Neuron (in vitro differentiated cells): ENCODE results near the gene TECPR2.
"Not testable (repeated sequence)": the region's sequence is repeated elsewhere in the genome, so short reads cannot be mapped to it uniquely, and the experiment has no call there.

Experiments
- H2AFZ ChIP-seq: one replicate; pipeline ENCODE4 v1.6.1; 2013; ENCODE audit warnings: low read depth, mild to moderate bottlenecking, inconsistent platforms, low read length, moderate library complexity
- H3K27me3 ChIP-seq: one replicate; pipeline ENCODE4 v1.6.1; 2013; ENCODE audit warnings: low read length; ENCODE audit not compliant: insufficient read depth
- H3K36me3 ChIP-seq: one replicate; pipeline ENCODE4 v1.6.1; 2013; ENCODE audit warnings: low read length; ENCODE audit not compliant: insufficient read depth
- H3K4me1 ChIP-seq: one replicate; pipeline ENCODE4 v1.6.1; 2013; ENCODE audit warnings: low read length; ENCODE audit not compliant: insufficient read depth
- H3K4me3 ChIP-seq: 2 replicates; pipeline ENCODE4 v1.5.1; 2013; ENCODE audit warnings: mild to moderate bottlenecking, low read length, moderate library complexity
- H3K9me3 ChIP-seq: one replicate; pipeline ENCODE4 v1.6.1; 2013; ENCODE audit warnings: low read length

Gene TECPR2

GRCh38 chr14:102320671-102321455, 41.9 kb upstream of the TECPR2 start:
- Histone ChIP-seq H3K4me1 (peaks cover 13% of the 10 kb centered on the region), H3K27me3 (no peaks in the 10 kb centered on the region), H2AFZ (no peak overlapping the region), H3K4me3 (peak overlapping the region; percentile 80), H3K36me3 (peaks cover 3% of the 10 kb centered on the region), H3K9me3 (no peaks in the 10 kb centered on the region)

DNA sequence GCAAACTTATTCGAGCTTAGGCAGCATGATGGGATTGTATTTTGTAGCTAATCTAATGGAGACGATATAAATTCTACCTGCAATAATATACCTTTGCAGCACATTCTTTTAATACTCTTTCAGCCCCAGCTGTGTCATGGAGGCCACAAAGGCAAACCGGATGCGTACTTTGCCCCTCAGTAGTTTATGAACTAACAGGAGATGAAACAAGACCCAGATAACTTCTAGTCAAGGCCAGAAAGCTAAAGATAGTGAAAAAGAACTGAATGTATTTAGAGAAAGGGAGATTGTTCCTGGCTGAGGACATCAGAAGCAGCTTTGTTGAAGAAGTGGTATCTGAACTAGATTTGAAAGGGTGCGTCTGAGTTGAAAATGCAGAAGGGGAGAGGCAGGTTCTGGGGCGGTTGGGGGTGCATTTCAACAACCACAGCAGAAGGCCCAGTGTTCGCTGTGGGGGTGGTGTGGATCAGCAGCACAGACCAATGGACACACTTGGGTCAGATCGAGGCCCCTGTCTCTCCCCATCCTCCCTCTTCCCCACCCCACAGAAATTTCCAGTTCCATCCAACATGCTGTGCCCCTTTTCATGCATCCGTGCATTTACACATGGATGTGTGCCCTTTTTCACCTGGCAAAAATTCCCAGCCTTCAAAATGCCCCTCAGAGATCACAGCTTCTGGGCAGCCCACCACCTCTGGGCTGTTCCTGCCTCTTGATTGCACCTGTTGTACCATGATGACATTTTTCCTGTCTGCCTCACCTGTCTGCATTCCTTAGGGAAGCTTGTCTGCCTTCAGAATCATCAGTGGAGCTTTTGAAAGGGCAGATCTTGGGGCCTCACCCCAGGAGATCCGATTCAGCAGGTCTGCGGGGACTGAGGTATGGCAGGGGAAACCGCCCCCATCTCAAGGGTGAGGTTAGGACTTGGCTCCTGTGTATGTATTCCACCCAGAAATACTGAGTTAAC, 41.0 kb upstream of the TECPR2 start:
- H3K36me3 ChIP-seq: peaks cover 5% of the 10 kb centered on the region
- H3K4me1 ChIP-seq: peaks cover 13% of the 10 kb centered on the region
- no peak overlapping the region for H2AFZ ChIP-seq
- H3K9me3 ChIP-seq: no peaks in the 10 kb centered on the region
- no peak overlapping the region for H3K4me3 ChIP-seq
- no peaks in the 10 kb centered on the region for H3K27me3 ChIP-seq

DNA sequence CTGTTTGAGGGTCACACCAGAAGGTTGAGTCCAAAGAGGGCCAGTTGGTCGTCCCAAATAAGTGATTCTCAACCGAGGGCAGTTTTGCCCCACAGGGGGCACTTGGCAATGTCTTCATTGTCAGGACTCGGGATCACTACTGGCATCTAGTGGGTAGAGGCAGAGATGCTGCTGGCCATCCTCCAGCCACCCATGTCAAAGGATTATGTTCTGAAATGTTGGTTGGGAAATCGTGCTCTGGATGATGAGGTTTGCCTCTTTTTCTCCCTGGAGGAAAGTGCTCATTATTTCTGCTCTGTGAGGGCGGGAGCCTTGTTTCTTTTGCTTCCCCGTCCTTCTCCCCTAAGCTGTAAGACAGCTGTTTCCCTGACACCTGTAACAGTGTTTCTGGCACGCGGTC, 39.6 kb upstream of the TECPR2 start:
- Histone ChIP-seq H3K27me3 (no peaks in the 10 kb centered on the region), H3K4me3 (no peak overlapping the region), H3K9me3 (no peaks in the 10 kb centered on the region), H3K4me1 (peaks cover 13% of the 10 kb centered on the region), H3K36me3 (peaks cover 5% of the 10 kb centered on the region), H2AFZ (no peak overlapping the region)

GRCh38 chr14:102325791-102326345, 36.9 kb upstream of the TECPR2 start:
- peaks cover under 1% of the 10 kb centered on the region for H3K4me1 ChIP-seq
- H3K9me3 ChIP-seq: no peaks in the 10 kb centered on the region

GRCh38 chr14:102326583-102326982, 36.2 kb upstream of the TECPR2 start:
- peaks cover 6% of the 10 kb centered on the region for H3K36me3 ChIP-seq
- H3K4me3 ChIP-seq: no peak overlapping the region
- no peaks in the 10 kb centered on the region for H3K9me3 ChIP-seq
- H2AFZ ChIP-seq: no peak overlapping the region
- no peaks in the 10 kb centered on the region for H3K4me1 ChIP-seq
- no peaks in the 10 kb centered on the region for H3K27me3 ChIP-seq

More at GRCh38 chr14:102325791-102326345, 36.9 kb upstream of the TECPR2 start:
- Histone ChIP-seq H3K36me3 (peaks cover 5% of the 10 kb centered on the region), H3K27me3 (no peaks in the 10 kb centered on the region), H2AFZ (no peak overlapping the region), H3K4me3 (no peak overlapping the region)

DNA sequence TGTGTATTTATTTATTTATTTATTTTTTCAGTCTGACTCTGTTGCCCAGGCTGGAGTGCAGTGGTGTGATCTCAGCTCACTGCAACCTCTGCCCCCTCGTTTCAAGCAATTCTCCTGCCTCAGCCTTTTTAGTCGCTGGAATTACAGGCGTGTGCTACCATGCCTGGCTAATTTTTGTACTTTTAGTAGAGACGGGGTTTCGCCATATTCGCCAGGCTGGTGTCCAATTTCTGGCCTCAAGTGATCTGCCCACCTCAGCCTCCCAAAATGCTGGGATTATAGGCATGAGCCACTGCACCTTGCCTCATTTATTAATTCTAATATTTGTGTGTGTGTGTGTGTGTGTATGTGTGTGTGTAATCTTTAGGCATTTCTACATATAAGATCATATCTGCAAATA, 33.4 kb upstream of the TECPR2 start:
- H3K4me3 ChIP-seq, H2AFZ ChIP-seq: not testable (repeated sequence)

GRCh38 chr14:102330806-102331205, 31.9 kb upstream of the TECPR2 start:
- peaks cover 36% of the 10 kb centered on the region for H3K36me3 ChIP-seq
- H3K27me3 ChIP-seq: no peaks in the 10 kb centered on the region

More for the DNA sequence above, 33.4 kb upstream of the TECPR2 start:
- H3K4me1 ChIP-seq, H3K27me3 ChIP-seq, H3K9me3 ChIP-seq: not testable (repeated sequence)
- peaks cover 26% of the 10 kb centered on the region for H3K36me3 ChIP-seq

DNA sequence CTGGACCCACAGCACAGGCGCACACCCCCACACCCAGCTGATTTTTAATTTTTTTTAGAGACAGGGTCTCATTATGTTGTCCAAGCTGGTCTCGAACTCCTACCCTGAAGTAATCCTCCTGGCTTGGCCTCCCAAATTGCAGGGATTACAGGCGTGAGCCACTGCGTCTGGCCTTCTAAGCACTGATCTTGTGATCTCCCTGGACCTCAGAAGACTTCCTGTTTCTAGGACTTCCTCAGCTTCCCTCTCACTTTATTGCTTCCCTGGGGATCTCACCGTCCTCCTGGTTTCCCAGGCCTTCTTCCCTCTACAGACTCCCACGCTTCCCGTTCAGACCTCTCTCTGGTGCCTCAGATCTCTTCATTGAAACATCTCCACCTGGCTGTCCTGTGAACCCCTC, 29.4 kb upstream of the TECPR2 start:
- Histone ChIP-seq H3K36me3 (peaks cover 50% of the 10 kb centered on the region), H3K4me3 (no peak overlapping the region), H3K4me1 (no peaks in the 10 kb centered on the region)

More at GRCh38 chr14:102330806-102331205, 31.9 kb upstream of the TECPR2 start:
- H2AFZ ChIP-seq: no peak overlapping the region
- H3K4me1 ChIP-seq: no peaks in the 10 kb centered on the region
- H3K4me3 ChIP-seq: no peak overlapping the region
- no peaks in the 10 kb centered on the region for H3K9me3 ChIP-seq

DNA sequence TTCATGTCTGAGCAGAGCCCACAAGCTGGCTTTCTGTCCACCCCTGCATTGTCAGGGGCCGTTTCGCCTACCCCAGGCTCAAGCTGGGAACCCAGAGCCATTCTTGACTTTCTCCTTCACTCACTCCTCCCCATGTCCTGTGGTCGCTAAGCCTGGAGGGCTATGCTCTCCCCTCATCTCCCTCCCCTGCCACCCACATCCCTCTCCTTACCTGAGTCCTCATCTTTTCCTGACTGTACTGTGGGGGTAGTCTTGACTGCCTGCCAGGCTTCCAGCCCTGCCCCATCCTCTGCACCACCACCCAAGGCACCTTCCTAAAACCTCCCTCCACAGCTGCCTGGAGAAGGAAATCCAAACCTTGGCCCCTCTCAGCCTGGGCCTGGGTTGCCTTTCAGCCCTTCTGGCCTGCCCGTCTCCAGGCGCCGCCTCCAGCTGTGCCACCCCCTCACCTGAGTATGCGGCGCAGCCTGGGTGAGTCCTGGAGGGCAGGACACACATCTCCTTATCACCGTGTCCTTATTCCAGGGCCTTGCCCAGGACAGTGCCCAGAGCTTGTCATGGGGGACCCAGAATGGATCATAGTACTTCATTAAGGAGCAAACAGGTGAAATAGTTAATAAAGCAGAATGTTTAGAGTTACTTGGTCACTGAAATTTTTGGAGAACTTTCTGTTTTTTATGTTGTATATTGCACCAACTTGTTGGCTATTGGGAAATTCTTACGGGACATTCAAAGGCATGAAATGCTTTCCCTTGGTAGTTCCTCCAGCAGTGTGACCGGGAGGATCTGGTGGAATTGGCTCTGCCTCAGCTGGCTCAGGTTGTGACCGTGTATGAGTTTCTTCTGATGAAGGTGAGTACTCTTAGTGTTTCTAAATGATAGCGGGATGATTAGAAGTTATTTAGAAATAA, 28.7 kb upstream of the TECPR2 start:
- H2AFZ ChIP-seq: no peak overlapping the region
- H3K9me3 ChIP-seq: no peaks in the 10 kb centered on the region
- peaks cover 55% of the 10 kb centered on the region for H3K36me3 ChIP-seq
- H3K4me3 ChIP-seq: no peak overlapping the region
- H3K27me3 ChIP-seq: no peaks in the 10 kb centered on the region
- H3K4me1 ChIP-seq: no peaks in the 10 kb centered on the region

More for the DNA sequence above, 29.4 kb upstream of the TECPR2 start:
- Histone ChIP-seq H2AFZ (no peak overlapping the region), H3K9me3 (no peaks in the 10 kb centered on the region), H3K27me3 (no peaks in the 10 kb centered on the region)

- H3K4me1 ChIP-seq: no peaks in the 10 kb centered on the region
- H3K27me3 ChIP-seq: no peaks in the 10 kb centered on the region
- peaks cover 57% of the 10 kb centered on the region for H3K36me3 ChIP-seq
- no peaks in the 10 kb centered on the region for H3K9me3 ChIP-seq
- H3K4me3 ChIP-seq: no peak overlapping the region
- H2AFZ ChIP-seq: no peak overlapping the region
Measured at GRCh38 chr14:102335163-102335562, 27.6 kb upstream of the TECPR2 start.

GRCh38 chr14:102338724-102339123, 24.0 kb upstream of the TECPR2 start:
- Histone ChIP-seq H3K27me3 (no peaks in the 10 kb centered on the region), H3K4me1 (no peaks in the 10 kb centered on the region), H2AFZ (no peak overlapping the region), H3K36me3 (peaks cover 58% of the 10 kb centered on the region), H3K9me3 (no peaks in the 10 kb centered on the region), H3K4me3 (no peak overlapping the region)

GRCh38 chr14:102341566-102341965, 21.2 kb upstream of the TECPR2 start:
- peaks cover 51% of the 10 kb centered on the region for H3K36me3 ChIP-seq
- no peaks in the 10 kb centered on the region for H3K9me3 ChIP-seq
- H3K4me3 ChIP-seq: no peak overlapping the region
- H2AFZ ChIP-seq: no peak overlapping the region
- no peaks in the 10 kb centered on the region for H3K27me3 ChIP-seq
- no peaks in the 10 kb centered on the region for H3K4me1 ChIP-seq
